Activated CD8-positive, alpha-beta T cell treated with anti-CD3 and anti-CD28 coated beads, Interleukin-2, amount 10 ng/mL, durations not matched to agents 7 days and 5 days (primary cell): ENCODE data around the gene BRI3BP. TPM values are rescaled to one million over a fixed set of nuclear protein-coding genes. Genes with fewer than 3 reads are reported as not detected.
A peak's percentile ranks its signal among the peaks of the same experiment; 100 is the strongest.
"Not testable (repeated sequence)": the region's sequence is repeated elsewhere in the genome, so short reads cannot be mapped to it uniquely, and the experiment has no call there.

Source experiments
- ATAC-seq: fragments of 150-1000 bp; cut with Tn5 transposase; one replicate; pipeline ENCODE4 v1.10.0; 2021; ENCODE audit warnings: moderate library complexity
- CTCF ChIA-PET: fragments of 350-600 bp; sonication (Branson Sonifier 250); formaldehyde crosslinking; loops from one replicate; lab custom pipeline; 2021; ENCODE audit warnings: antibody characterized with exemption; lab: Charles Lee
- POLR2A ChIA-PET: fragments of 350-600 bp; sonication (Branson Sonifier 250); formaldehyde crosslinking; loops from one replicate; lab custom pipeline; 2021; ENCODE audit warnings: antibody characterized with exemption; lab: Charles Lee
- DNase-seq: peaks from one replicate; pipeline ENCODE4 v3.0.0-alpha.2; 2020
- H3K27ac Mint-ChIP-seq: one replicate; pipeline ENCODE4 v1.8.0; 2021; ENCODE audit warnings: mild to moderate bottlenecking, mixed read lengths
- H3K27me3 Mint-ChIP-seq: one replicate; pipeline ENCODE4 v1.8.0; 2021; ENCODE audit warnings: low read depth, mixed read lengths
- H3K36me3 Mint-ChIP-seq: one replicate; pipeline ENCODE4 v1.8.0; 2021; ENCODE audit warnings: low read depth, mixed read lengths
- H3K4me1 Mint-ChIP-seq: one replicate; pipeline ENCODE4 v1.8.0; 2021; ENCODE audit warnings: low read depth, mixed read lengths
- H3K4me3 Mint-ChIP-seq: one replicate; pipeline ENCODE4 v1.8.0; 2021; ENCODE audit warnings: mild to moderate bottlenecking, mixed read lengths
- H3K9me3 Mint-ChIP-seq: one replicate; pipeline ENCODE4 v1.8.0; 2022; ENCODE audit warnings: mixed read lengths; ENCODE audit not compliant: insufficient read depth
- total RNA-seq, 2 experiments: library from RNA; stranded (reverse); gene quantifications; one replicate each; pipeline ENCODE4 v1.2.3, GENCODE V29; 2021

The BRI3BP gene
- total RNA-seq, 2 experiments from 2014 or later: 26.5 to 27.0 TPM

- H3K36me3 Mint-ChIP-seq: peaks cover 29% of the 10 kb centered on the region
- ChIA-PET CTCF (no interaction called here), POLR2A (no interaction called here)
- ATAC-seq (no peak), DNase-seq (no peak)
- H3K9me3 Mint-ChIP-seq: no peaks in the 10 kb centered on the region
- no peaks in the 10 kb centered on the region for H3K4me1 Mint-ChIP-seq
- H3K4me3 Mint-ChIP-seq: no peak overlapping the region
- H3K27ac Mint-ChIP-seq: no peak overlapping the region
- H3K27me3 Mint-ChIP-seq: no peaks in the 10 kb centered on the region
Measured at GRCh38 chr12:125028106-125028505, 34.7 kb downstream of the BRI3BP start.

DNA sequence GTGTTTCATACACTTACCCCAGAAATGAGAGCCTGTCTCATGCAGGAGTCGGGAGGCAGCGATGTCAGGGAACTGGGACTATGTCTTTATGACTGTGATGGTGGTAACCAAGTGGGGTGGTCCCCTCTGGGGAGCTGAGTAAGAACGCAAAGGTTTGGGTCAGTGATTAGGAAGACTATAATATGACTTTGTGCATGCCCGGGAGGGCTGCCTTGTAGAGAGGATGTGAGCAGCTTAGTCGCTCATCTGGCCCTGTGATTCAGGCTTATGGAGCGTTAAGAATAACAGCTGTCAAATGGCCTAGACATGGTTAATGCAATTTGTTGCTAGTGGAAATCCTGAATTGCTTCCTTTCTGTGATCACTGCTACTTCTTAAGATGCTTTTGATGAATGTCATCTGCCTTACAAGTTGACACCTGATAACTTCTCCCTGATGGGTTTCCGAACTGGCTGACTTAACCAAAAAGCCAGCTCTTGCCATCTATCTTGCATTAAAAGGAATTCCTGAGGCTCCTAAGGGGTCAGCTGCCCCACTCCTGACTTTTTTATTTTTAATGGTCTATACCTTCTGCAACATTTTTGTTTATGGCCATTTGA is 36.4 kb downstream of the BRI3BP start:
- no peak overlapping the region for H3K4me3 Mint-ChIP-seq
- no peak for ATAC-seq
- no peaks in the 10 kb centered on the region for H3K4me1 Mint-ChIP-seq
- DNase-seq: no peak
- peaks cover 21% of the 10 kb centered on the region for H3K36me3 Mint-ChIP-seq
- CTCF ChIA-PET: no interaction called here
- H3K9me3 Mint-ChIP-seq: no peaks in the 10 kb centered on the region
- H3K27me3 Mint-ChIP-seq: no peaks in the 10 kb centered on the region
- no peak overlapping the region for H3K27ac Mint-ChIP-seq
- POLR2A ChIA-PET: no interaction called here

- H3K27me3 Mint-ChIP-seq, ATAC-seq, DNase-seq, H3K4me1 Mint-ChIP-seq, CTCF ChIA-PET, POLR2A ChIA-PET, H3K9me3 Mint-ChIP-seq, H3K4me3 Mint-ChIP-seq: not testable (repeated sequence)
- peak overlapping the region; percentile 34 for H3K27ac Mint-ChIP-seq
- peaks cover 15% of the 10 kb centered on the region for H3K36me3 Mint-ChIP-seq
Measured at GRCh38 chr12:125031471-125031870, 38.0 kb downstream of the BRI3BP start.

DNA sequence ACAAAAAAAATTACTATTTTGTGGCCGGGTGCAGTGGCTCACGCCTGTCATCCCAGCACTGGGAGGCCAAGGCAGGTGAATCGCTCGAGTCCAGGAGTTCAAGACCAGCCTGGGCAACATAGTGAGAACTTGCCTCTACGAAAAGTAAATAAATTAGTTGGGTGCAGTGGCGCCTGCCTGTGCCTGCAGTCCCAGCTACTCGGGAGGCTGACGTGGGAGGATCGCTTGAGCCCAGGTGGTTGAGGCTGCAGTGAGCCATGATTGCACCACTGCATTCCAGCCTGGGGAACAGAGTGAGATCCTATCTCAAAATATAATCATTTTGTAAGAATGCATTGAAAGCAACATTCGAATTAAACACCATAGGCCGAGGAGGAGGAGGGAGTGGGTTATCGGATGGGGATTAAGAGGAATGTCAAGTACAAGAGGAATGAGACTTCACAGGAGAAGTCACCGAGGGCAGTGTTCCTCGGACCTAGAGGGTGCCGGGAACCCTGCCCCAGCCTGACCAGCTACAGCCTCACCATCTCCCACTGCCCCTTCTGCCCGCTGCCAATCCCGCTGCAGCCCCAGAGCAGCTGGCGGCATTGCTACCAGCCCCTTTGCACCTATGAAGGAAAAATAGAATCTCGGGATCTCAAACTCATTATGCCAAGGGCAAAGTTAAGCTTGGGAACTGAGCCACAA is 39.2 kb downstream of the BRI3BP start:
- POLR2A ChIA-PET: no interaction called here
- CTCF ChIA-PET: no interaction called here
- no peak for ATAC-seq
- no peaks in the 10 kb centered on the region for H3K4me1 Mint-ChIP-seq
- H3K9me3 Mint-ChIP-seq: no peaks in the 10 kb centered on the region
- H3K27ac Mint-ChIP-seq: no peak overlapping the region
- no peak overlapping the region for H3K4me3 Mint-ChIP-seq
- H3K36me3 Mint-ChIP-seq: peaks cover 15% of the 10 kb centered on the region
- DNase-seq: no peak
- H3K27me3 Mint-ChIP-seq: no peaks in the 10 kb centered on the region

GRCh38 chr12:125033288-125033687 is 39.8 kb downstream of the BRI3BP start:
- Mint-ChIP-seq H3K9me3 (no peaks in the 10 kb centered on the region), H3K27me3 (no peaks in the 10 kb centered on the region), H3K27ac (no peak overlapping the region), H3K4me1 (no peaks in the 10 kb centered on the region), H3K4me3 (no peak overlapping the region), H3K36me3 (peaks cover 13% of the 10 kb centered on the region)
- DNase-seq (no peak), ATAC-seq (no peak)
- POLR2A ChIA-PET: interaction anchor here (0.6 kb wide), 1 partner anchor 12 kb away, joined by 4 read pairs; no protein-coding TSS in a partner anchor
- CTCF ChIA-PET: no interaction called here

DNA sequence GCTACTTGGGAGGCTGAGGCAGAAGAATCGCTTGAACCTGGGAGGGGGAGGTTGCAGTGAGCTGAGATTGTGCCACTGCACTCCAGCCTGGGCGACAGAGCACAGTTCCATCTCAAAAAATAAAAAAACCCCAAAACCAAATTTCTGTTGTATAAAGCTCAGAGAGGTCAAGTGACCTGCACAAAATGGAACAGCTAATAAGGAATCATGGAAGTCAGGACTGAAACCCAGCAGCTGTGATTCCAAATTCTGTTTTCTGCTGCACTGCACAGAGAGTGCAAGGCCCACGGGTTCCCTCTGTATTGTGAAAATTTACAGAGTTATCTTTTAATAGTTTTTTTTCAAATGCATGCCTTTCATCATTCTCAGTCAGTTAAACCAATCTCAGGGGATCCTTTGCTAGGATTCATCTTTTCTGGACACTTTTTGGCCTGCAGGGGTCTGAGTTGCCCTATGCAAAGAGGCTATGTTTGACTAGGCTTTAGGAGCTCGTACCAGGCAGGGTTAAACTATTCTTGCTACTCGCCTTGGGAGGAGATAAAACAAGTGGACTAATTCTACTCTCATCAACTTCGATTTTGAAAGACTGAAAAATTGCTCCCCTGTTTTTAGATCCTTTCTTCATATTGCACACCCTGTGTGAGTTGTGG is 45.7 kb downstream of the BRI3BP start:
- Mint-ChIP-seq H3K4me1 (no peaks in the 10 kb centered on the region), H3K27me3 (no peaks in the 10 kb centered on the region), H3K4me3 (no peak overlapping the region), H3K9me3 (no peaks in the 10 kb centered on the region), H3K27ac (no peak overlapping the region), H3K36me3 (peaks cover 4% of the 10 kb centered on the region)
- DNase-seq (no peak), ATAC-seq (no peak)
- ChIA-PET CTCF (no interaction called here), POLR2A (no interaction called here)

- H3K27ac Mint-ChIP-seq: peak overlapping the region; percentile 44
- no peak for ATAC-seq
- H3K27me3 Mint-ChIP-seq: no peaks in the 10 kb centered on the region
- DNase-seq: no peak
- H3K4me3 Mint-ChIP-seq: peak overlapping the region; percentile 74
- ChIA-PET POLR2A (interaction anchor here (0.8 to 1.2 kb wide), 2 partner anchors 49 to 75 kb away, joined by 3 read pairs; no protein-coding TSS in a partner anchor), CTCF (interaction anchor here (1.0 to 1.5 kb wide), 3 partner anchors 15 to 142 kb away, joined by 3 to 4 read pairs (median 4); partner anchors contain the start of gene BRI3BP)
- no peaks in the 10 kb centered on the region for H3K9me3 Mint-ChIP-seq
- peaks cover 9% of the 10 kb centered on the region for H3K4me1 Mint-ChIP-seq
- no peaks in the 10 kb centered on the region for H3K36me3 Mint-ChIP-seq
Measured at GRCh38 chr12:125049093-125049458, 55.6 kb downstream of the BRI3BP start.

GRCh38 chr12:125050446-125050845 is 57.0 kb downstream of the BRI3BP start:
- peaks cover 9% of the 10 kb centered on the region for H3K4me1 Mint-ChIP-seq
- no peaks in the 10 kb centered on the region for H3K9me3 Mint-ChIP-seq
- CTCF ChIA-PET: interaction anchor here (1.3 to 1.5 kb wide), 2 partner anchors 14 to 144 kb away, joined by 4 read pairs; no protein-coding TSS in a partner anchor
- H3K36me3 Mint-ChIP-seq: no peaks in the 10 kb centered on the region
- no peaks in the 10 kb centered on the region for H3K27me3 Mint-ChIP-seq
- H3K27ac Mint-ChIP-seq: no peak overlapping the region
- POLR2A ChIA-PET: interaction anchor here (0.9 to 1.4 kb wide), 2 partner anchors 14 to 57 kb away, joined by 3 to 4 read pairs; partner anchors contain the start of gene BRI3BP
- peak overlapping the region; percentile 12 for H3K4me3 Mint-ChIP-seq
- DNase-seq (no peak), ATAC-seq (no peak)

DNA sequence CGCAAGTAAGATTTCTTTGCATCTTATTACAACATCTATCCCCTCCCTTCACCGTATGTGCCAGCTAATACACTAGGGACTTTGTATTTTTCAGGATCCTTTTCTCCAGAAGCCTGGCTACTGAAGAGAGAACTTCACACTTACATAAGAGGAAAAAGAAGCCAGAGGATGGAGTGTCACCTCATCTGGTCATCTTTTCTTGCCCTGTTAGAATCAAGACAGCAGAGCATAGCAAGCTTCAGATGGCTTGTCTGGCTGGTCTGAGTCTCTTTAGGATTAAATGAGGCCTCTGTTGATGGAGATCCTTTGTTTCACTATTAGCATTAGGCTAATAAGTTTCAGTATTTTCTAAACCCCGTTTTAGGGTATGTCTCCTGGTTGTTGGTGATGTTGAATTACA is 57.4 kb downstream of the BRI3BP start:
- ChIA-PET POLR2A (interaction anchor here (1.4 kb wide), 1 partner anchor 13 kb away, joined by 4 read pairs; no protein-coding TSS in a partner anchor), CTCF (no interaction called here)
- Mint-ChIP-seq H3K27ac (no peak overlapping the region), H3K9me3 (no peaks in the 10 kb centered on the region), H3K4me3 (no peak overlapping the region), H3K36me3 (no peaks in the 10 kb centered on the region), H3K4me1 (peaks cover 9% of the 10 kb centered on the region), H3K27me3 (no peaks in the 10 kb centered on the region)
- DNase-seq (no peak), ATAC-seq (no peak)

- Mint-ChIP-seq H3K4me3 (no peak overlapping the region), H3K27ac (no peak overlapping the region), H3K4me1 (peaks cover 9% of the 10 kb centered on the region), H3K27me3 (peaks cover 4% of the 10 kb centered on the region), H3K9me3 (no peaks in the 10 kb centered on the region), H3K36me3 (no peaks in the 10 kb centered on the region)
- CTCF ChIA-PET: no interaction called here
- no peak for DNase-seq
- no peak for ATAC-seq
- POLR2A ChIA-PET: no interaction called here
Measured at GRCh38 chr12:125053821-125054220, 60.4 kb downstream of the BRI3BP start.

- ATAC-seq (no peak), DNase-seq (no peak)
- CTCF ChIA-PET: no interaction called here
- H3K36me3 Mint-ChIP-seq: no peaks in the 10 kb centered on the region
- POLR2A ChIA-PET: no interaction called here
- no peaks in the 10 kb centered on the region for H3K4me1 Mint-ChIP-seq
- no peak overlapping the region for H3K4me3 Mint-ChIP-seq
- no peak overlapping the region for H3K27ac Mint-ChIP-seq
- peaks cover 7% of the 10 kb centered on the region for H3K27me3 Mint-ChIP-seq
- no peaks in the 10 kb centered on the region for H3K9me3 Mint-ChIP-seq
Measured at GRCh38 chr12:125055591-125055990, 62.1 kb downstream of the BRI3BP start.

DNA sequence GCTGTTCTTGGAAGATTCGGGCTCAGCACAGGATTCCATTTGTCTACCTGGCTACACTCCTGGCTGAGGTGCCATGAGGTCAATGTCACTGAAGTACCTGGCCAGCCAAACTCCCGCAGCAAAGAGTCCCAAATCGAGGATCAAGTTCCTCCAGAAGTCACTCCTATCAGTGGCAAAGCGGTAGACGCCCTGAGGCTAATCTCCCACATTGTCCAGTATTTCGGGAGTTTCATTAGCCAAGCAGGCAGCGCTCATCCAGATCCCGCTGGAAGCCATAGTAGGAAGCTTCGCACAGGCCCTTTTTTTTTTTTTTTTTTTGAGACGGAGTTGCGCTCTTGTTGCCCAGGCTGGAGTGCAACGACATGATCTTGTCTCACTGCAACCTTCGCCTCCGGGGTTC is 62.9 kb downstream of the BRI3BP start:
- H3K27ac Mint-ChIP-seq: no peak overlapping the region
- H3K4me3 Mint-ChIP-seq: no peak overlapping the region
- CTCF ChIA-PET: no interaction called here
- no peaks in the 10 kb centered on the region for H3K9me3 Mint-ChIP-seq
- no peaks in the 10 kb centered on the region for H3K4me1 Mint-ChIP-seq
- POLR2A ChIA-PET: no interaction called here
- ATAC-seq: no peak
- no peaks in the 10 kb centered on the region for H3K36me3 Mint-ChIP-seq
- H3K27me3 Mint-ChIP-seq: peaks cover 7% of the 10 kb centered on the region
- no peak for DNase-seq
